ENCODE data around the gene SRD5A3.
A peak's percentile ranks its signal among the peaks of the same experiment; 100 is the strongest.

The SRD5A3 gene

GRCh38 chr4:55381502-55381901, 35.5 kb downstream of the SRD5A3 start:
- peaks cover 1% of the 10 kb centered on the region for H3K27me3 Mint-ChIP-seq
- no peak overlapping the region for H3K4me3 Mint-ChIP-seq
- no peaks in the 10 kb centered on the region for H3K36me3 Mint-ChIP-seq
- no peak overlapping the region for H3K27ac Mint-ChIP-seq
- H3K4me1 Mint-ChIP-seq: no peaks in the 10 kb centered on the region
- H3K9me3 Mint-ChIP-seq: no peaks in the 10 kb centered on the region

GRCh38 chr4:55382488-55383003, 36.5 kb downstream of the SRD5A3 start:
- H3K27ac Mint-ChIP-seq: no peak overlapping the region
- H3K4me1 Mint-ChIP-seq: no peaks in the 10 kb centered on the region
- H3K36me3 Mint-ChIP-seq: no peaks in the 10 kb centered on the region
- no peak overlapping the region for H3K4me3 Mint-ChIP-seq
- no peaks in the 10 kb centered on the region for H3K9me3 Mint-ChIP-seq
- H3K27me3 Mint-ChIP-seq: peaks cover 1% of the 10 kb centered on the region

GRCh38 chr4:55385201-55385649, 39.2 kb downstream of the SRD5A3 start:
- no peak overlapping the region for H3K27ac Mint-ChIP-seq
- H3K27me3 Mint-ChIP-seq: peaks cover 1% of the 10 kb centered on the region
- H3K4me1 Mint-ChIP-seq: no peaks in the 10 kb centered on the region
- no peaks in the 10 kb centered on the region for H3K9me3 Mint-ChIP-seq
- H3K4me3 Mint-ChIP-seq: no peak overlapping the region
- no peaks in the 10 kb centered on the region for H3K36me3 Mint-ChIP-seq

- Mint-ChIP-seq H3K36me3 (no peaks in the 10 kb centered on the region), H3K9me3 (no peaks in the 10 kb centered on the region), H3K4me1 (no peaks in the 10 kb centered on the region), H3K4me3 (no peak overlapping the region), H3K27me3 (no peaks in the 10 kb centered on the region), H3K27ac (no peak overlapping the region)
These were observed 40.0 kb downstream of the SRD5A3 start for GRCh38 chr4:55386073-55386472.

GRCh38 chr4:55386840-55387239, 40.8 kb downstream of the SRD5A3 start:
- H3K27ac Mint-ChIP-seq: no peak overlapping the region
- no peaks in the 10 kb centered on the region for H3K27me3 Mint-ChIP-seq
- no peaks in the 10 kb centered on the region for H3K36me3 Mint-ChIP-seq
- H3K9me3 Mint-ChIP-seq: no peaks in the 10 kb centered on the region
- H3K4me3 Mint-ChIP-seq: no peak overlapping the region
- no peaks in the 10 kb centered on the region for H3K4me1 Mint-ChIP-seq

- H3K27ac Mint-ChIP-seq: no peak overlapping the region
- H3K4me1 Mint-ChIP-seq: peaks cover 32% of the 10 kb centered on the region
- H3K4me3 Mint-ChIP-seq: no peak overlapping the region
- H3K36me3 Mint-ChIP-seq: peaks cover 6% of the 10 kb centered on the region
- no peaks in the 10 kb centered on the region for H3K9me3 Mint-ChIP-seq
- H3K27me3 Mint-ChIP-seq: no peaks in the 10 kb centered on the region
These were observed 47.6 kb downstream of the SRD5A3 start for GRCh38 chr4:55393461-55394320.

GRCh38 chr4:55395218-55395528, 49.1 kb downstream of the SRD5A3 start:
- H3K4me3 Mint-ChIP-seq: peak overlapping the region; percentile 97
- no peaks in the 10 kb centered on the region for H3K9me3 Mint-ChIP-seq
- peaks cover 41% of the 10 kb centered on the region for H3K4me1 Mint-ChIP-seq
- no peaks in the 10 kb centered on the region for H3K27me3 Mint-ChIP-seq
- peaks cover 10% of the 10 kb centered on the region for H3K36me3 Mint-ChIP-seq
- H3K27ac Mint-ChIP-seq: peak overlapping the region; percentile 97

GRCh38 chr4:55395529-55396307, 49.7 kb downstream of the SRD5A3 start, which contains the start of gene TMEM165:
Gene TMEM165, plus strand, starts transcription at chr4:55395957. Its CDS starts 233 bp downstream, at chr4:55396190.
- H3K9me3 Mint-ChIP-seq: no peaks in the 10 kb centered on the region
- peak within 1 kb of the TSS; percentile 97 for H3K4me3 Mint-ChIP-seq
- H3K27ac Mint-ChIP-seq: peak within 1 kb of the TSS; percentile 97
- H3K27me3 Mint-ChIP-seq: no peaks in the 10 kb centered on the region
- peaks cover 45% of the 10 kb centered on the region for H3K4me1 Mint-ChIP-seq
- peaks cover 10% of the 10 kb centered on the region for H3K36me3 Mint-ChIP-seq

- peak overlapping the region; percentile 97 for H3K4me3 Mint-ChIP-seq
- peaks cover 51% of the 10 kb centered on the region for H3K4me1 Mint-ChIP-seq
- peak overlapping the region; percentile 82 for H3K27ac Mint-ChIP-seq
- no peaks in the 10 kb centered on the region for H3K27me3 Mint-ChIP-seq
- no peaks in the 10 kb centered on the region for H3K9me3 Mint-ChIP-seq
- H3K36me3 Mint-ChIP-seq: peaks cover 13% of the 10 kb centered on the region
These were observed 50.5 kb downstream of the SRD5A3 start for GRCh38 chr4:55396308-55397125.

GRCh38 chr4:55397126-55397436, 51.0 kb downstream of the SRD5A3 start:
- Mint-ChIP-seq H3K4me1 (peaks cover 51% of the 10 kb centered on the region), H3K9me3 (no peaks in the 10 kb centered on the region), H3K27me3 (no peaks in the 10 kb centered on the region), H3K36me3 (peaks cover 13% of the 10 kb centered on the region), H3K27ac (peak overlapping the region; percentile 82), H3K4me3 (peak overlapping the region; percentile 95)

- Mint-ChIP-seq H3K4me3 (peak overlapping the region; percentile 95), H3K27me3 (no peaks in the 10 kb centered on the region), H3K27ac (peak overlapping the region; percentile 84), H3K36me3 (peaks cover 13% of the 10 kb centered on the region), H3K9me3 (no peaks in the 10 kb centered on the region), H3K4me1 (peaks cover 51% of the 10 kb centered on the region)
These were observed 51.7 kb downstream of the SRD5A3 start for GRCh38 chr4:55397520-55398321.

GRCh38 chr4:55398461-55398860, 52.4 kb downstream of the SRD5A3 start:
- Mint-ChIP-seq H3K36me3 (peaks cover 15% of the 10 kb centered on the region), H3K9me3 (no peaks in the 10 kb centered on the region), H3K4me1 (peaks cover 55% of the 10 kb centered on the region), H3K4me3 (peak overlapping the region; percentile 95), H3K27me3 (no peaks in the 10 kb centered on the region), H3K27ac (peak overlapping the region; percentile 19)

- no peaks in the 10 kb centered on the region for H3K27me3 Mint-ChIP-seq
These were observed 52.9 kb downstream of the SRD5A3 start for GRCh38 chr4:55398966-55399365.

GRCh38 chr4:55399581-55399980, 53.5 kb downstream of the SRD5A3 start:
- H3K4me3 Mint-ChIP-seq: peak overlapping the region; percentile 95
- no peaks in the 10 kb centered on the region for H3K27me3 Mint-ChIP-seq
- peak overlapping the region; percentile 63 for H3K27ac Mint-ChIP-seq
- H3K4me1 Mint-ChIP-seq: peaks cover 56% of the 10 kb centered on the region
- H3K36me3 Mint-ChIP-seq: peaks cover 19% of the 10 kb centered on the region
- H3K9me3 Mint-ChIP-seq: no peaks in the 10 kb centered on the region

More at GRCh38 chr4:55398966-55399365, 52.9 kb downstream of the SRD5A3 start:
- Mint-ChIP-seq H3K9me3 (no peaks in the 10 kb centered on the region), H3K4me1 (peaks cover 60% of the 10 kb centered on the region), H3K36me3 (peaks cover 19% of the 10 kb centered on the region), H3K4me3 (peak overlapping the region; percentile 95), H3K27ac (peak overlapping the region; percentile 63)
